H1 (cell line): ENCODE data around the gene PRDX2. TPM values are rescaled to one million over a fixed set of nuclear protein-coding genes. Genes with fewer than 3 reads are reported as not detected.

ENCODE experiments used
- CTCF ChIA-PET: fragments of 300-600 bp; sonication (Branson Sonifier 250); formaldehyde crosslinking; loops from one replicate; lab custom pipeline; 2021; ENCODE audit not compliant: partially characterized antibody; lab: Charles Lee
- POLR2A ChIA-PET: fragments of 300-600 bp; sonication (Branson Sonifier 250); formaldehyde crosslinking; loops from one replicate; lab custom pipeline; 2021; ENCODE audit warnings: inconsistent platforms; ENCODE audit not compliant: partially characterized antibody; lab: Charles Lee
- DNase-seq, 2 experiments: peaks; one replicate each; pipeline versions ENCODE4 v3.0.0 to v3.0.0-alpha.2; 2010 to 2022; ENCODE audit warnings: low spot score in 2 of 2, low read depth in 1 of 2, mixed read lengths in 1 of 2
- FAIRE-seq: peaks from 2 replicates; lab custom pipeline; 2011; peaks lifted over from hg19 to GRCh38; lab: Jason Lieb, UNC
- H2AFZ ChIP-seq: 2 replicates; pipeline ENCODE4 v1.8.1; 2012; ENCODE audit warnings: low read length, inconsistent platforms
- H2AK5ac ChIP-seq: 2 replicates; pipeline ENCODE4 v1.6.1; 2013; ENCODE audit warnings: low read depth, low read length
- H2BK120ac ChIP-seq: replicated peaks from 2 replicates; pipeline ENCODE3; 2013; ENCODE audit warnings: low read depth, low read length, inconsistent platforms
- H2BK12ac ChIP-seq: 2 replicates; pipeline ENCODE4 v1.6.1; 2013; ENCODE audit warnings: low read depth, low read length
- H2BK15ac ChIP-seq: 2 replicates; pipeline ENCODE4 v1.6.1; 2013; ENCODE audit warnings: low read length
- H2BK20ac ChIP-seq: 2 replicates; pipeline ENCODE4 v1.6.1; 2013; ENCODE audit warnings: low read length
- H2BK5ac ChIP-seq: 2 replicates; pipeline ENCODE4 v1.6.1; 2013; ENCODE audit warnings: low read depth, low read length
- H3K14ac ChIP-seq: 2 replicates; pipeline ENCODE4 v1.6.1; 2013; ENCODE audit warnings: inconsistent platforms; ENCODE audit not compliant: insufficient read length
- H3K18ac ChIP-seq: 2 replicates; pipeline ENCODE4 v1.6.1; 2013; ENCODE audit warnings: low read length; ENCODE audit errors: extremely low read depth
- H3K23ac ChIP-seq: 2 replicates; pipeline ENCODE4 v1.6.1; 2013; ENCODE audit warnings: inconsistent platforms; ENCODE audit not compliant: insufficient read length
- H3K23me2 ChIP-seq: 2 replicates; pipeline ENCODE4 v1.6.1; 2013; ENCODE audit warnings: low read depth, low read length
- H3K27ac ChIP-seq: 2 replicates; pipeline ENCODE4 v1.6.1; 2011; ENCODE audit warnings: low read depth, low read length, inconsistent platforms
- H3K27me3 ChIP-seq, 4 experiments: replicated peaks in 1 of 4; 1 replicate in 1 of 4; 2 replicates in 3 of 4; pipeline versions ENCODE4 v1.6.1 to v1.8.1; 2011 to 2013; ENCODE audit warnings: low read length in 3 of 4, mild to moderate bottlenecking in 3 of 4, inconsistent platforms in 2 of 4, mixed read lengths in 2 of 4, moderate library complexity in 1 of 4; ENCODE audit not compliant: control insufficient read depth in 3 of 4, insufficient read depth in 3 of 4; ENCODE audit errors: extremely low read depth in 1 of 4
- H3K36me3 ChIP-seq, 4 experiments: 2 replicates each; pipeline versions ENCODE4 v1.6.1 to v1.8.1; 2011 to 2013; ENCODE audit warnings: mild to moderate bottlenecking in 4 of 4, low read length in 3 of 4, moderate library complexity in 2 of 4, control low read depth in 1 of 4, inconsistent platforms in 1 of 4; ENCODE audit not compliant: insufficient read depth in 4 of 4, control insufficient read depth in 2 of 4
- H3K4ac ChIP-seq: replicated peaks from 2 replicates; pipeline ENCODE3; 2013; ENCODE audit warnings: low read length, low read depth, mixed read lengths, inconsistent platforms; ENCODE audit not compliant: insufficient read length
- H3K4me1 ChIP-seq, 4 experiments: replicated peaks in 1 of 4; 1 replicate in 1 of 4; 2 replicates in 3 of 4; pipeline versions ENCODE4 v1.6.1 to v1.8.1; 2011 to 2013; ENCODE audit warnings: low read length in 3 of 4, inconsistent platforms in 2 of 4, mixed read lengths in 1 of 4; ENCODE audit not compliant: insufficient read depth in 4 of 4, control insufficient read depth in 3 of 4
- H3K4me2 ChIP-seq, 2 experiments: 2 replicates each; pipeline versions ENCODE4 v1.6.1 to v1.8.1; 2011 to 2013; ENCODE audit warnings: low read depth in 2 of 2, low read length in 2 of 2, control low read depth in 1 of 2, inconsistent platforms in 1 of 2, mild to moderate bottlenecking in 1 of 2; ENCODE audit not compliant: insufficient read depth in 1 of 2
- H3K4me3 ChIP-seq, 4 experiments: fragments of 200-600, 300-600 bp in 1 of 4; sonication (generic), shearing (Covaris generic), sonication (Bioruptor Twin) in 1 of 4; 2 replicates each; pipeline versions ENCODE4 v1.5.1 to v1.8.1; 2011 to 2016; ENCODE audit warnings: low read length in 4 of 4, low read depth in 3 of 4, control low read depth in 2 of 4, inconsistent platforms in 2 of 4, mild to moderate bottlenecking in 2 of 4, mixed read lengths in 1 of 4, moderate library complexity in 1 of 4; ENCODE audit not compliant: insufficient read depth in 2 of 4; ENCODE audit errors: extremely low read depth in 1 of 4
- H3K56ac ChIP-seq: replicated peaks from 2 replicates; pipeline ENCODE3; 2013; ENCODE audit warnings: low read depth, mild to moderate bottlenecking, mixed read lengths, low read length, inconsistent platforms; ENCODE audit not compliant: insufficient read length
- H3K79me1 ChIP-seq: 2 replicates; pipeline ENCODE4 v1.6.1; 2013; ENCODE audit warnings: low read depth, low read length, control low read depth
- H3K79me2 ChIP-seq, 2 experiments: 2 replicates each; pipeline versions ENCODE4 v1.6.1 to v1.8.1; 2012 to 2013; ENCODE audit warnings: low read length in 2 of 2, mild to moderate bottlenecking in 2 of 2, inconsistent platforms in 1 of 2; ENCODE audit not compliant: insufficient read depth in 2 of 2, control insufficient read depth in 1 of 2
- H3K9ac ChIP-seq, 4 experiments: replicated peaks in 1 of 4; 1 replicate in 1 of 4; 2 replicates in 3 of 4; pipeline versions ENCODE4 v1.6.1 to v1.8.1; 2011 to 2013; ENCODE audit warnings: low read depth in 3 of 4, low read length in 3 of 4, control low read depth in 2 of 4, mild to moderate bottlenecking in 2 of 4, moderate library complexity in 2 of 4, inconsistent platforms in 1 of 4; ENCODE audit errors: extremely low read depth in 1 of 4
- H3K9me3 ChIP-seq, 2 experiments: 2 replicates each; pipeline versions ENCODE4 v1.6.1 to v1.8.1; 2012 to 2013; ENCODE audit warnings: mild to moderate bottlenecking in 2 of 2, moderate library complexity in 2 of 2, control low read depth in 1 of 2, inconsistent platforms in 1 of 2, low read depth in 1 of 2, low read length in 1 of 2, mixed read lengths in 1 of 2; ENCODE audit not compliant: insufficient read depth in 2 of 2
- H4K20me1 ChIP-seq, 2 experiments: replicated peaks in 1 of 2; 2 replicates each; pipeline versions ENCODE3 to v1.8.1; 2011 to 2013; ENCODE audit warnings: inconsistent platforms in 2 of 2, low read length in 2 of 2, mild to moderate bottlenecking in 1 of 2; ENCODE audit not compliant: insufficient read depth in 2 of 2, control insufficient read depth in 1 of 2
- H4K5ac ChIP-seq: 2 replicates; pipeline ENCODE4 v1.6.1; 2013; ENCODE audit warnings: low read length, low read depth, mixed read lengths, inconsistent platforms; ENCODE audit not compliant: insufficient read length
- H4K8ac ChIP-seq: 2 replicates; pipeline ENCODE4 v1.8.0; 2013; ENCODE audit warnings: mild to moderate bottlenecking, moderate library complexity, low read length, inconsistent platforms; ENCODE audit not compliant: insufficient read depth; ENCODE audit errors: extremely low read depth
- H4K91ac ChIP-seq: replicated peaks from 2 replicates; pipeline ENCODE3; 2013; ENCODE audit warnings: low read length, mixed read lengths, inconsistent platforms; ENCODE audit not compliant: insufficient read length
- KDM4A ChIP-seq: IDR thresholded peaks from one replicate; pipeline ENCODE4 v1.7.1; 2012; ENCODE audit warnings: low read depth, mild to moderate bottlenecking, moderate library complexity, low read length, inconsistent platforms; ENCODE audit not compliant: severe bottlenecking
- WGBS, 2 experiments: shearing (Covaris generic) in 1 of 2; methylation state at CpG; one replicate each; pipeline versions ENCODE4 v1.1.6 to v1.1.7; 2013 to 2015; ENCODE audit warnings: low lambda C conversion rate in 2 of 2, mixed read lengths in 2 of 2, inconsistent platforms in 1 of 2, low coverage in 1 of 2, missing lambda C conversion rate in 1 of 2; ENCODE audit not compliant: insufficient replicate concordance in 2 of 2, insufficient coverage in 1 of 2, insufficient read length in 1 of 2; ENCODE audit errors: extremely low coverage in 1 of 2, missing lambda C conversion rate in 1 of 2; 5-methylcytosine and 5-hydroxymethylcytosine counted together
- polyA plus RNA-seq, 7 experiments: library from polyadenylated mRNA; depleted of rRNA in 3 of 7; stranded (reverse) in 5 of 7; unstranded in 2 of 7; fragments of >200 nt in 5 of 7; fragments of 200-250 nt in 2 of 7; gene quantifications; 1 replicate in 5 of 7; 2 replicates in 1 of 7; 4 replicates in 1 of 7; pipeline versions ENCODE4 v1.2.1 to v1.2.3, GENCODE V29; 2011 to 2013; ENCODE audit warnings: missing spikeins in 2 of 7, mixed read lengths in 2 of 7
- total RNA-seq: library from RNA; stranded (reverse); fragmentation: NEBNext Ultra II Directional; extraction: Animal tissue kit (Norgen Biotek cat#: 25700); gene quantifications from 2 replicates; pipeline ENCODE4 v1.2.1, GENCODE V29; 2021

Gene PRDX2
- total and polyA plus RNA-seq, 2 of the 8 experiments (the other 6 are each of a cell fraction or from before 2014, with no cell fraction given): 380 to 748 TPM

GRCh38 chr19:12784871-12785430, 16.6 kb downstream of the PRDX2 start:
- no peak for FAIRE-seq
- ChIA-PET CTCF (interaction anchor here (1.3 to 3.0 kb wide), 2 partner anchors 11 to 22 kb away, joined by 3 to 15 read pairs; no protein-coding TSS in a partner anchor), POLR2A (interaction anchor here (1.5 kb wide), 1 partner anchor 9 kb away, joined by 4 read pairs; no protein-coding TSS in a partner anchor)
- 0 out of 2 replicates have a peak overlapping the region, but pooled peaks have one; percentile 27 for H3K27ac ChIP-seq
- no peak overlapping the region for H3K4me3 ChIP-seq
- peak overlapping the region; percentile 73 for H2BK120ac ChIP-seq
- 85% methylated on average over 5 of the region's 5 CpGs; no CpG with 5 or more reads in 1 of the 2 experiments for WGBS, 2 experiments
- DNase-seq: no peak
- H2AK5ac ChIP-seq: peak overlapping the region; percentile 99
- no peak overlapping the region for H3K4ac ChIP-seq
- H3K18ac ChIP-seq: peak overlapping the region; percentile 16; the same call in 1 of the 2 replicates
- peak overlapping the region; percentile 82; the same call in 1 of the 2 replicates for H2BK5ac ChIP-seq
- H2BK15ac ChIP-seq: peak overlapping the region; percentile 99
- H3K79me1 ChIP-seq: no peaks in the 10 kb centered on the region; the same call in 1 of the 2 replicates
- H3K79me2 ChIP-seq: no peaks in the 10 kb centered on the region
- H4K8ac ChIP-seq: no peak overlapping the region
- no peak overlapping the region for H3K14ac ChIP-seq
- peaks cover 16% of the 10 kb centered on the region; the same call in 1 of the 2 replicates for H3K23me2 ChIP-seq
- H4K91ac ChIP-seq: peak overlapping the region; percentile 52
- peak overlapping the region; percentile 99 for H2BK12ac ChIP-seq
- H3K23ac ChIP-seq: no peak overlapping the region
- H3K56ac ChIP-seq: peak overlapping the region; percentile 85
- no peaks in the 10 kb centered on the region for H3K27me3 ChIP-seq
- no peak for TF ChIP-seq KDM4A
- no peak overlapping the region; a peak in 1 of 4 replicates for H3K4me2 ChIP-seq
- peaks cover 0 to 1% of the 10 kb centered on the region in 2 experiments for H4K20me1 ChIP-seq
- no peaks in the 10 kb centered on the region for H3K9me3 ChIP-seq
- H3K9ac ChIP-seq: no peak overlapping the region
- no peak overlapping the region for H2AFZ ChIP-seq
- peaks cover 16 to 30% (median 19%) of the 10 kb centered on the region in 4 experiments for H3K4me1 ChIP-seq
- H2BK20ac ChIP-seq: peak overlapping the region; percentile 95
- no peak overlapping the region for H4K5ac ChIP-seq
- no peaks in the 10 kb centered on the region for H3K36me3 ChIP-seq
